HEK293 (cell line): ENCODE results near the gene PSME1.

Experiments used
- CTCF ChIA-PET: fragments of 350-600 bp; formaldehyde crosslinking; extraction: SDS; loops from one replicate; lab custom pipeline; 2021; ENCODE audit warnings: antibody characterized with exemption; lab: Yijun Ruan, JAX
- POLR2A ChIA-PET: fragments of 300-600 bp; formaldehyde crosslinking; extraction: SDS; loops from one replicate; lab custom pipeline; 2020; ENCODE audit warnings: antibody characterized with exemption, inconsistent platforms; lab: Yijun Ruan, JAX
- H3K27ac ChIP-seq: fragments of 200-500 bp; sonication (Bioruptor generic); 2 replicates; pipeline ENCODE4 v1.5.1; 2014; ENCODE audit warnings: low read depth, low read length, control low read depth, inconsistent platforms; ENCODE audit errors: extremely low read depth
- H3K36me3 ChIP-seq, 2 experiments: fragments of 200-500 bp in 1 of 2; sonication (Bioruptor generic) in 1 of 2; 1 replicate in 1 of 2; 2 replicates in 1 of 2; pipeline ENCODE4 v1.5.1; 2014 to 2017; ENCODE audit warnings: inconsistent platforms in 2 of 2, low read length in 2 of 2; ENCODE audit not compliant: control insufficient read depth in 2 of 2, insufficient read depth in 1 of 2
- H3K4me1 ChIP-seq: fragments of 200-500 bp; sonication (Bioruptor generic); 2 replicates; pipeline ENCODE4 v1.5.1; 2014; ENCODE audit warnings: mild to moderate bottlenecking, low read length, inconsistent platforms; ENCODE audit not compliant: control insufficient read depth, insufficient read depth
- H3K4me3 ChIP-seq: 2 replicates; pipeline ENCODE4 v1.5.1; 2011; ENCODE audit warnings: low read depth, mild to moderate bottlenecking, control low read depth, low read length, moderate library complexity
- H3K9me3 ChIP-seq: fragments of 200-500 bp; sonication (Bioruptor generic); 2 replicates; pipeline ENCODE4 v1.5.1; 2014; ENCODE audit warnings: low read depth, low read length, inconsistent platforms; ENCODE audit not compliant: control insufficient read depth, insufficient read depth
- ELK4 ChIP-seq: IDR thresholded peaks from 2 replicates; pipeline ENCODE4 v1.6.1; 2011; ENCODE audit warnings: mild to moderate bottlenecking, low read depth, low read length, borderline replicate concordance
- GLI2 ChIP-seq: fragments of 450-650 bp; formaldehyde crosslinking; IDR thresholded peaks from 2 replicates; pipeline ENCODE4; 2017; ENCODE audit warnings: missing biosample characterization, missing genetic modification characterization, low read depth, borderline replicate concordance
- HOXA7 ChIP-seq: sonication (generic); formaldehyde crosslinking; IDR thresholded peaks from 2 replicates; pipeline ENCODE4 v1.8.1; 2022; ENCODE audit warnings: missing genetic modification reagents, borderline replicate concordance
- HOXC10 ChIP-seq: sonication (generic); formaldehyde crosslinking; IDR thresholded peaks from 2 replicates; pipeline ENCODE4 v1.8.1; 2023; ENCODE audit warnings: mild to moderate bottlenecking, missing genetic modification reagents
- INSM2 ChIP-seq: fragments of 450-650 bp; formaldehyde crosslinking; IDR thresholded peaks from 2 replicates; pipeline ENCODE4 v1.5.1; 2016; ENCODE audit warnings: missing biosample characterization, missing genetic modification characterization
- KLF17 ChIP-seq: fragments of 450-650 bp; formaldehyde crosslinking; IDR thresholded peaks from 2 replicates; pipeline ENCODE4 v1.5.1; 2016; ENCODE audit warnings: missing biosample characterization, missing genetic modification characterization
- KLF8 ChIP-seq: fragments of 450-650 bp; formaldehyde crosslinking; IDR thresholded peaks from 2 replicates; pipeline ENCODE4 v1.5.1; 2016; ENCODE audit warnings: missing biosample characterization, missing genetic modification characterization
- SALL2 ChIP-seq: fragments of 450-650 bp; formaldehyde crosslinking; IDR thresholded peaks from 2 replicates; pipeline ENCODE4 v1.5.0; 2017; ENCODE audit warnings: missing biosample characterization, mild to moderate bottlenecking, missing genetic modification characterization, borderline replicate concordance
- TCF7L2 ChIP-seq: IDR thresholded peaks from 2 replicates; pipeline ENCODE4 v1.6.1; 2011; ENCODE audit warnings: low read depth, mild to moderate bottlenecking, inconsistent platforms, low read length, moderate library complexity, borderline replicate concordance
- ZBTB20 ChIP-seq: fragments of 450-650 bp; formaldehyde crosslinking; IDR thresholded peaks from 2 replicates; pipeline ENCODE4 v1.5.1; 2016; ENCODE audit warnings: missing biosample characterization, missing genetic modification characterization
- ZBTB26 ChIP-seq: fragments of 450-650 bp; formaldehyde crosslinking; optimal IDR thresholded peaks from 2 replicates; pipeline ENCODE3; 2016; ENCODE audit warnings: missing biosample characterization, mild to moderate bottlenecking, missing genetic modification characterization
- ZFP69B ChIP-seq: fragments of 450-650 bp; formaldehyde crosslinking; IDR thresholded peaks from 2 replicates; pipeline ENCODE4 v1.5.1; 2016; ENCODE audit warnings: missing biosample characterization, missing genetic modification characterization
- ZNF10 ChIP-seq: fragments of 450-650 bp; formaldehyde crosslinking; IDR thresholded peaks from 2 replicates; pipeline ENCODE4 v1.5.1; 2017; ENCODE audit warnings: missing biosample characterization, missing genetic modification characterization
- ZNF223 ChIP-seq: fragments of 450-650 bp; formaldehyde crosslinking; IDR thresholded peaks from 2 replicates; pipeline ENCODE4 v1.5.1; 2016; ENCODE audit warnings: missing biosample characterization, missing genetic modification characterization
- ZNF394 ChIP-seq: fragments of 450-650 bp; formaldehyde crosslinking; IDR thresholded peaks from 2 replicates; pipeline ENCODE4 v1.5.1; 2016; ENCODE audit warnings: missing biosample characterization, missing genetic modification characterization, mild to moderate bottlenecking, moderate library complexity, borderline replicate concordance
- ZNF423 ChIP-seq: fragments of 450-650 bp; formaldehyde crosslinking; IDR thresholded peaks from 2 replicates; pipeline ENCODE4 v1.5.1; 2016; ENCODE audit warnings: missing biosample characterization, missing genetic modification characterization
- ZNF513 ChIP-seq: fragments of 450-650 bp; IDR thresholded peaks from 2 replicates; pipeline ENCODE4 v1.5.1; 2018; ENCODE audit warnings: missing biosample characterization, missing genetic modification characterization
- ZNF623 ChIP-seq: fragments of 450-650 bp; formaldehyde crosslinking; IDR thresholded peaks from 2 replicates; pipeline ENCODE4 v1.5.1; 2016; ENCODE audit warnings: missing biosample characterization, missing genetic modification characterization

PSME1 gene

GRCh38 chr14:24179961-24180796 is 44.2 kb downstream of the PSME1 start (continued):
- TF ChIP-seq ELK4 (no peak), ZNF10 (tag by site-specific recombination) (no peak), KLF8 (tag by site-specific recombination) (no peak)
- TF ChIP-seq, all 188 proteins: peak for 22

GRCh38 chr14:24181371-24182077 is 45.5 kb downstream of the PSME1 start:
- ChIA-PET POLR2A (interaction anchor here (0.6 to 1.0 kb wide), 4 partner anchors 12 to 87 kb away, joined by 3 to 4 read pairs (median 3); partner anchors contain the start of genes EMC9, MDP1 and PCK2), CTCF (interaction anchor here (0.9 to 1.0 kb wide), 2 partner anchors 19 to 20 kb away, joined by 3 to 4 read pairs; partner anchors contain the start of gene IRF9)
- peaks cover 0 to 98% of the 10 kb centered on the region in 2 experiments; a peak in 2 of 3 replicates for H3K36me3 ChIP-seq
- no peak overlapping the region for H3K4me3 ChIP-seq
- H3K27ac ChIP-seq = no peak overlapping the region
- H3K4me1 ChIP-seq = no peaks in the 10 kb centered on the region
- TF ChIP-seq HOXA7 (no peak), INSM2 (tag by site-specific recombination) (no peak)
- H3K9me3 ChIP-seq = no peaks in the 10 kb centered on the region

GRCh38 chr14:24182110-24182882 is 46.3 kb downstream of the PSME1 start:
- H3K27ac ChIP-seq = no peak overlapping the region
- POLR2A ChIA-PET = no interaction called here
- no peak overlapping the region for H3K4me3 ChIP-seq
- CTCF ChIA-PET = no interaction called here
- no peaks in the 10 kb centered on the region for H3K4me1 ChIP-seq
- peaks cover 0 to 98% of the 10 kb centered on the region in 2 experiments; a peak in 2 of 3 replicates for H3K36me3 ChIP-seq
- TF ChIP-seq ZBTB20 (tag by site-specific recombination) = no peak
- TF ChIP-seq ZBTB26 (tag by site-specific recombination) = no peak
- no peak for TF ChIP-seq GLI2
- TF ChIP-seq ZNF513 (tag by site-specific recombination) = peak; percentile 62
- TF ChIP-seq, all 188 proteins: peak for 1
- no peaks in the 10 kb centered on the region for H3K9me3 ChIP-seq

- H3K27ac ChIP-seq = no peak overlapping the region
- POLR2A ChIA-PET = no interaction called here
- CTCF ChIA-PET = no interaction called here
- peaks cover 5% of the 10 kb centered on the region; the same call in 1 of the 2 replicates for H3K4me1 ChIP-seq
- H3K36me3 ChIP-seq = peaks cover 0 to 97% of the 10 kb centered on the region in 2 experiments; a peak in 2 of 3 replicates
- H3K4me3 ChIP-seq = no peak overlapping the region
- H3K9me3 ChIP-seq = no peaks in the 10 kb centered on the region
- TF ChIP-seq ZFP69B (tag by site-specific recombination) = no peak
- TF ChIP-seq HOXC10 (CRISPR knock-in tag) = no peak
- TF ChIP-seq ZNF623 (tag by site-specific recombination) = no peak
- TF ChIP-seq ZNF423 = no peak
- TF ChIP-seq ZNF394 = no peak
- no peak for TF ChIP-seq TCF7L2
- no peak for TF ChIP-seq KLF17 (tag by site-specific recombination)
- TF ChIP-seq SALL2 = no peak
- TF ChIP-seq ZNF223 = no peak
Observed at GRCh38 chr14:24183014-24183481, 47.1 kb downstream of the PSME1 start.
